Measurements from ENCODE around the gene EPS15. TPM values are rescaled to one million over a fixed set of nuclear protein-coding genes. Genes with fewer than 3 reads are reported as not detected.

The EPS15 gene
- total and polyA plus RNA-seq, 2 experiments from 2014 or later = 31.0 to 76.5 TPM

GRCh38 chr1:51347398-51348146, 171.5 kb downstream of the EPS15 start:
- no peaks in the 10 kb centered on the region for H3K36me3 Mint-ChIP-seq (ENCODE audit: low read depth)
- peaks cover 9% of the 10 kb centered on the region for H3K4me1 Mint-ChIP-seq
- ATAC-seq (no peak), DNase-seq (ENCODE audit: low spot score) (no peak)
- Histone ChIP-seq H4K20me1 (replicated peaks; ENCODE audit: insufficient read depth) (no peaks in the 10 kb centered on the region), H3F3A (replicated peaks; ENCODE audit: low read depth) (0 out of 2 replicates have a peak, but pooled peaks cover 3% of the 10 kb centered on the region), H3K79me2 (replicated peaks; ENCODE audit: insufficient read depth) (no peaks in the 10 kb centered on the region), H3K36me3 (ENCODE audit: insufficient read depth) (no peaks in the 10 kb centered on the region), H3K27me3 (ENCODE audit: insufficient read depth) (peaks cover 15% of the 10 kb centered on the region), H3K4me2 (no peak overlapping the region), H3K9me2 (ENCODE audit: insufficient read depth) (no peaks in the 10 kb centered on the region), H3K4me1 (ENCODE audit: insufficient read depth) (peaks cover 5% of the 10 kb centered on the region; the same call in 1 of the 2 replicates), H3K27ac (ENCODE audit: low read depth) (no peak overlapping the region), H3K4me3 (no peak overlapping the region), H2AFZ (no peak overlapping the region)
- TF ChIP-seq EZH2phosphoT487 (IDR thresholded peaks at IDR 0.05; ENCODE audit: unreplicated experiment) (no peak), POLR2AphosphoS5 (IDR thresholded peaks at IDR 0.05; ENCODE audit: low read depth) (no peak), CTCF (conservative IDR thresholded peaks at IDR 0.05; ENCODE audit: low read depth in 2 of 2) (no peak), NANOG (IDR thresholded peaks at IDR 0.05; ENCODE audit: borderline replicate concordance) (no peak), ETS1 (IDR thresholded peaks at IDR 0.05) (no peak), ZNF462 (CRISPR knock-in tag; IDR thresholded peaks at IDR 0.05) (no peak), ZNF331 (CRISPR knock-in tag; IDR thresholded peaks at IDR 0.05; ENCODE audit: low read depth) (no peak), JUNB (IDR thresholded peaks at IDR 0.05; ENCODE audit: unreplicated experiment) (no peak), STAT1 (IDR thresholded peaks at IDR 0.05; ENCODE audit: unreplicated experiment) (no peak), REST (IDR thresholded peaks at IDR 0.05; ENCODE audit: unreplicated experiment) (no peak), CREB1 (CRISPR knock-in tag; IDR thresholded peaks at IDR 0.05; ENCODE audit: low read depth) (no peak), EZH2 (IDR thresholded peaks at IDR 0.05; ENCODE audit: low read depth, unreplicated experiment) (no peak), ZNF114 (CRISPR knock-in tag; IDR thresholded peaks at IDR 0.05) (no peak)
- H3K27ac Mint-ChIP-seq = no peak overlapping the region
- no peak overlapping the region for H3K4me3 Mint-ChIP-seq
- no peaks in the 10 kb centered on the region for H3K9me3 Mint-ChIP-seq
- peaks cover 24% of the 10 kb centered on the region for H3K27me3 Mint-ChIP-seq (ENCODE audit: insufficient read depth, low read depth, poor library complexity)
